K562 (cell line): ENCODE data around the gene B3GNT9. TPM values are rescaled to one million over a fixed set of nuclear protein-coding genes. Genes with fewer than 3 reads are reported as not detected.

Experiments
- ATAC-seq: fragments of 200-7000 bp; cut with Tn5 transposase; 3 replicates; pipeline ENCODE4 v1.9.1; 2020; ENCODE audit warnings: moderate library complexity
- BruUV-seq: library from RNA; stranded (reverse); fragments of 400-500 nt; replicated peaks from 2 replicates; lab custom pipeline; 2021; lab: Mats Ljungman, UMichigan
- CTCF ChIA-PET: fragments of 300-600 bp; formaldehyde crosslinking; extraction: SDS; loops from one replicate; lab custom pipeline; 2021; ENCODE audit warnings: low intra/inter-chr PET ratio; lab: Yijun Ruan, JAX
- POLR2A ChIA-PET: fragments of 300-600, 350-650 bp; sonication (Branson Sonifier 250); formaldehyde crosslinking; extraction: SDS; loops from one replicate; lab custom pipeline; 2021; ENCODE audit warnings: antibody characterized with exemption, inconsistent platforms; lab: Yijun Ruan, JAX
- DNase-seq, 4 experiments: peaks; one replicate each; pipeline versions ENCODE4 v3.0.0 to v3.0.0-alpha.2; 2011 to 2018; ENCODE audit warnings: low spot score in 3 of 4, mixed read lengths in 3 of 4; ENCODE audit errors: extremely low read depth in 1 of 4
- FAIRE-seq: peaks from 2 replicates; lab custom pipeline; 2011; peaks lifted over from hg19 to GRCh38; lab: Jason Lieb, UNC
- H2AFZ ChIP-seq: 2 replicates; pipeline ENCODE4 v1.6.0; 2011; ENCODE audit warnings: low read depth, low read length, control low read depth, inconsistent platforms
- H3K27ac ChIP-seq: fragments of 200-600 bp; 3 replicates; pipeline ENCODE4 v1.8.0; 2011; ENCODE audit warnings: low read depth, mild to moderate bottlenecking, control low read depth, inconsistent platforms, low read length, moderate library complexity, mixed read lengths; ENCODE audit errors: extremely low read depth
- H3K27me3 ChIP-seq, 2 experiments: fragments of 300-600 bp in 1 of 2; 2 replicates in 1 of 2; 3 replicates in 1 of 2; pipeline versions ENCODE4 v1.6.0 to v1.8.0; 2011; ENCODE audit warnings: inconsistent platforms in 2 of 2, low read length in 2 of 2, mild to moderate bottlenecking in 1 of 2, mixed read lengths in 1 of 2, moderate library complexity in 1 of 2; ENCODE audit not compliant: control insufficient read depth in 2 of 2, insufficient read depth in 2 of 2
- H3K36me3 ChIP-seq: fragments of 300-600 bp; 3 replicates; pipeline ENCODE4 v1.8.0; 2011; ENCODE audit warnings: mild to moderate bottlenecking, low read length, inconsistent platforms; ENCODE audit not compliant: control insufficient read depth, insufficient read depth
- H3K4me1 ChIP-seq, 2 experiments: fragments of 200-600 bp in 1 of 2; replicated peaks in 1 of 2; 2 replicates in 1 of 2; 3 replicates in 1 of 2; pipeline versions ENCODE4 v1.5.1 to v1.8.0; 2011; ENCODE audit warnings: inconsistent platforms in 2 of 2, low read length in 2 of 2, mild to moderate bottlenecking in 1 of 2, mixed read lengths in 1 of 2, moderate library complexity in 1 of 2; ENCODE audit not compliant: control insufficient read depth in 2 of 2, insufficient read depth in 2 of 2
- H3K4me2 ChIP-seq: 2 replicates; pipeline ENCODE4 v1.6.1; 2011; ENCODE audit warnings: low read length, control low read depth, inconsistent platforms, mixed read lengths; ENCODE audit not compliant: insufficient read depth
- H3K4me3 ChIP-seq: fragments of 200-600 bp; sonication (generic), shearing (Covaris generic); 2 replicates; pipeline ENCODE4 v1.5.1; 2016; ENCODE audit warnings: control low read depth, inconsistent platforms
- H3K79me2 ChIP-seq: fragments of 200-600 bp; 3 replicates; pipeline ENCODE4 v1.8.0; 2011; ENCODE audit warnings: low read length, inconsistent platforms; ENCODE audit not compliant: control insufficient read depth, insufficient read depth
- H3K9ac ChIP-seq, 2 experiments: 2 replicates each; pipeline versions ENCODE4 v1.6.0 to v1.6.1; 2011; ENCODE audit warnings: low read depth in 2 of 2, low read length in 2 of 2, control low read depth in 1 of 2, inconsistent platforms in 1 of 2, mild to moderate bottlenecking in 1 of 2, mixed read lengths in 1 of 2; ENCODE audit not compliant: insufficient read depth in 1 of 2
- H3K9me1 ChIP-seq: one replicate; pipeline ENCODE4 v1.6.0; 2011; ENCODE audit warnings: inconsistent platforms, mild to moderate bottlenecking, low read length, moderate library complexity; ENCODE audit not compliant: control insufficient read depth, insufficient read depth
- H3K9me3 ChIP-seq: replicated peaks from 2 replicates; pipeline ENCODE4 v1.5.1; 2011; ENCODE audit warnings: low read depth, low read length, inconsistent platforms; ENCODE audit not compliant: control insufficient read depth, insufficient read depth
- H4K20me1 ChIP-seq: replicated peaks from 2 replicates; pipeline ENCODE4 v1.6.1; 2011; ENCODE audit warnings: low read length, inconsistent platforms, mixed read lengths; ENCODE audit not compliant: control insufficient read depth, insufficient read depth
- MAX ChIP-seq: sonication (generic); formaldehyde crosslinking; IDR thresholded peaks from 2 replicates; pipeline ENCODE4 v1.9.0; 2022; ENCODE audit warnings: mild to moderate bottlenecking, missing genetic modification reagents
- PHF21A ChIP-seq: fragments of 450-650 bp; IDR thresholded peaks from 2 replicates; pipeline ENCODE4 v1.6.1; 2017; ENCODE audit warnings: low read depth, borderline replicate concordance
- SMARCB1 ChIP-seq: IDR thresholded peaks from 2 replicates; pipeline ENCODE4 v1.6.1; 2011; ENCODE audit warnings: improper control_type of control experiment, low read depth; ENCODE audit not compliant: insufficient read length
- WGBS: fragments of 100-300 bp; shearing (Covaris generic); methylation state at CpG from one replicate; pipeline ENCODE4 v1.1.6; 2016; ENCODE audit warnings: low coverage, mixed read lengths; ENCODE audit not compliant: insufficient coverage; ENCODE audit errors: missing lambda C conversion rate; 5-methylcytosine and 5-hydroxymethylcytosine counted together
- in situ Hi-C: fragments of 300-500 bp; cut with MboI; formaldehyde crosslinking; loops from 4 replicates; pipeline ENCODE4 v1.15.0; 2018; ENCODE audit warnings: inconsistent platforms, mixed read lengths
- intact Hi-C: fragments of 100-400 bp; cut with micrococcal nuclease; formaldehyde crosslinking; loops from 2 replicates; pipeline ENCODE4 v1.14.2; 2022
- polyA plus RNA-seq, 8 experiments: library from polyadenylated mRNA; depleted of rRNA in 4 of 8; stranded (reverse) in 5 of 8; unstranded in 3 of 8; fragments of >200 nt; fragmentation: Nextera tagmentation in 2 of 8; fragmentation: Illumina TruSeq in 1 of 8; extraction: Ambion mirVana in 2 of 8; extraction: Trizol in 1 of 8; gene quantifications; 2 replicates each; pipeline versions ENCODE4 v1.2.1 to v1.2.3, GENCODE V29; 2011 to 2014; ENCODE audit warnings: inconsistent platforms in 1 of 8, missing spikeins in 1 of 8
- total RNA-seq, 7 experiments: library from RNA; depleted of rRNA in 6 of 7; stranded (reverse); fragments of >200 nt in 6 of 7; fragmentation: Illumina TruSeq in 2 of 7; extraction: Trizol in 2 of 7; gene quantifications; 2 replicates each; pipeline versions ENCODE4 v1.2.1 to v1.2.3, GENCODE V29; 2011 to 2021; ENCODE audit warnings: low replicate concordance in 1 of 7

Gene B3GNT9
- total and polyA plus RNA-seq, 9 of the 15 experiments (the other 6 are each of a cell fraction or from before 2014, with no cell fraction given), result 0.01 to 1.8 (median 1.1) TPM; not detected in 1

GRCh38 chr16:67114793-67115192 lies 36.0 kb downstream of the B3GNT9 start:
- Histone ChIP-seq H3K9me3 (no peaks in the 10 kb centered on the region), H3K79me2 (peaks cover 68% of the 10 kb centered on the region), H3K9ac (no peak overlapping the region), H3K4me2 (no peak overlapping the region), H3K27ac (no peak overlapping the region), H3K4me3 (no peak overlapping the region), H3K4me1 (peaks cover 16 to 18% of the 10 kb centered on the region in 2 experiments; a peak in 4 of 5 replicates), H3K36me3 (peaks cover 36% of the 10 kb centered on the region), H3K9me1 (no peaks in the 10 kb centered on the region), H2AFZ (no peak overlapping the region), H4K20me1 (peaks cover 3% of the 10 kb centered on the region; the same call in 1 of the 2 replicates), H3K27me3 (no peaks in the 10 kb centered on the region)
- intact Hi-C loops (no loop called here), in situ Hi-C loops (no loop called here)
- TF ChIP-seq SMARCB1 (no peak), PHF21A (no peak), MAX (CRISPR knock-in tag) (no peak)
- WGBS, result 48% methylated on average over 2 of the region's 2 CpGs
- FAIRE-seq (no peak), ATAC-seq (no peak), DNase-seq (no peak)
- ChIA-PET CTCF (no interaction called here), POLR2A (interaction anchor here (0.8 to 1.6 kb wide), 2 partner anchors 10 to 103 kb away, joined by 3 read pairs; no protein-coding TSS in a partner anchor)
- BruUV-seq, result no TSS peak
